Loucy (cell line): ENCODE data around the gene GRPEL2.

ENCODE experiments used
- CTCF ChIP-seq: fragments of 200-600 bp; sonication (generic); conservative IDR thresholded peaks from 2 replicates; pipeline ENCODE4 v1.5.1; 2014; ENCODE audit warnings: mild to moderate bottlenecking, antibody characterized with exemption, low read length
- EZH2phosphoT487 ChIP-seq: fragments of 200-600 bp; IDR thresholded peaks from 2 replicates; pipeline ENCODE4 v1.6.1; 2018; ENCODE audit warnings: antibody characterized with exemption, mild to moderate bottlenecking, moderate library complexity, borderline replicate concordance

GRCh38 chr5:149297340-149298025 is 47.8 kb upstream of the GRPEL2 start:
- no peak for TF ChIP-seq CTCF
- TF ChIP-seq EZH2phosphoT487 = no peak
